HepG2 (cell line): ENCODE measurements around the gene GCLM. TPM values are rescaled to one million over a fixed set of nuclear protein-coding genes. Genes with fewer than 3 reads are reported as not detected.
A peak's percentile ranks its signal among the peaks of the same experiment; 100 is the strongest.

ENCODE experiments used
- CCDC6 ChIP-seq: sonication (generic); formaldehyde crosslinking; IDR thresholded peaks from 2 replicates; pipeline ENCODE4 v1.8.1; 2022; ENCODE audit warnings: mild to moderate bottlenecking, missing genetic modification reagents, moderate library complexity
- CSRNP1 ChIP-seq: sonication (generic); formaldehyde crosslinking; IDR thresholded peaks from 2 replicates; pipeline ENCODE4 v1.8.1; 2023; ENCODE audit warnings: mild to moderate bottlenecking, missing genetic modification reagents
- GLMP ChIP-seq: sonication (generic); formaldehyde crosslinking; IDR thresholded peaks from 2 replicates; pipeline ENCODE4 v1.9.0; 2021; ENCODE audit warnings: missing genetic modification reagents, mild to moderate bottlenecking, borderline replicate concordance
- MAZ ChIP-seq, 2 experiments: sonication (generic) in 1 of 2; formaldehyde crosslinking in 1 of 2; IDR thresholded peaks; 2 replicates each; pipeline versions ENCODE4 v1.5.0 to v1.6.1; 2012 to 2020; ENCODE audit warnings: low read depth in 2 of 2, mild to moderate bottlenecking in 2 of 2, borderline replicate concordance in 1 of 2, improper control_type of control experiment in 1 of 2, low read length in 1 of 2, missing genetic modification reagents in 1 of 2, moderate library complexity in 1 of 2
- MLLT10 ChIP-seq: sonication (generic); formaldehyde crosslinking; IDR thresholded peaks from 2 replicates; pipeline ENCODE4 v1.4.0; 2020; ENCODE audit warnings: missing genetic modification reagents
- MLXIP ChIP-seq: sonication (generic); formaldehyde crosslinking; IDR thresholded peaks from 2 replicates; pipeline ENCODE4 v1.9.0; 2021; ENCODE audit warnings: missing genetic modification reagents, borderline replicate concordance
- SCMH1 ChIP-seq: sonication (generic); formaldehyde crosslinking; IDR thresholded peaks from 2 replicates; pipeline ENCODE4 v1.9.0; 2021; ENCODE audit warnings: missing genetic modification reagents, mild to moderate bottlenecking, borderline replicate concordance
- SP1 ChIP-seq, 2 experiments: fragments of 450-650 bp in 1 of 2; sonication (generic) in 1 of 2; formaldehyde crosslinking in 1 of 2; IDR thresholded peaks; 2 replicates each; pipeline versions ENCODE4 v1.4.0 to v1.6.1; 2016 to 2020; ENCODE audit warnings: missing genetic modification reagents in 1 of 2
- TAF15 ChIP-seq: fragments of 200-400 bp; formaldehyde crosslinking; IDR thresholded peaks from one replicate; pipeline ENCODE4 v1.6.1; 2018; ENCODE audit warnings: mild to moderate bottlenecking, low read depth, low read length; ENCODE audit not compliant: poor library complexity, severe bottlenecking
- TEAD3 ChIP-seq: optimal IDR thresholded peaks from 2 replicates; pipeline ENCODE3; 2016; ENCODE audit warnings: borderline replicate concordance
- TFDP1 ChIP-seq: IDR thresholded peaks from 2 replicates; pipeline ENCODE4 v1.6.1; 2016; ENCODE audit warnings: missing compliant biosample characterization, missing genetic modification reagents, borderline replicate concordance
- THAP11 ChIP-seq: IDR thresholded peaks from 2 replicates; pipeline ENCODE4 v1.6.1; 2016; ENCODE audit warnings: missing biosample characterization, missing genetic modification reagents
- YY1 ChIP-seq: IDR thresholded peaks from 2 replicates; pipeline ENCODE4 v1.6.1; 2011; ENCODE audit warnings: low read length, low read depth, moderate library complexity, mild to moderate bottlenecking; ENCODE audit not compliant: insufficient read depth, insufficient replicate concordance
- ZNF674 ChIP-seq: sonication (generic); formaldehyde crosslinking; IDR thresholded peaks from 2 replicates; pipeline ENCODE4 v1.5.0; 2020; ENCODE audit warnings: low read depth, mild to moderate bottlenecking, missing genetic modification reagents
- ZNF687 ChIP-seq: sonication (generic); formaldehyde crosslinking; IDR thresholded peaks from 2 replicates; pipeline ENCODE4 v1.5.1; 2020; ENCODE audit warnings: mild to moderate bottlenecking, missing genetic modification reagents, moderate library complexity
- ZNF766 ChIP-seq: sonication (generic); formaldehyde crosslinking; IDR thresholded peaks from 2 replicates; pipeline ENCODE4 v1.5.0; 2020; ENCODE audit warnings: missing genetic modification reagents, borderline replicate concordance
- polyA plus RNA-seq, 8 experiments: library from polyadenylated mRNA; depleted of rRNA in 3 of 8; stranded (reverse) in 7 of 8; unstranded in 1 of 8; fragments of >200 nt; fragmentation: Illumina TruSeq in 4 of 8; extraction: Trizol in 4 of 8; gene quantifications; 2 replicates each; pipeline versions ENCODE4 v1.2.1 to v1.2.3, GENCODE V29; 2011 to 2016; ENCODE audit warnings: low read depth in 4 of 8, missing spikeins in 1 of 8, mixed read lengths in 1 of 8; ENCODE audit not compliant: insufficient read depth in 1 of 8
- total RNA-seq, 5 experiments: library from RNA; depleted of rRNA; stranded (reverse); fragments of >200 nt; fragmentation: Illumina TruSeq; extraction: Trizol; gene quantifications; 2 replicates each; pipeline ENCODE4 v1.2.3, GENCODE V29; 2016; ENCODE audit warnings: low read depth in 1 of 5

The GCLM gene
- total and polyA plus RNA-seq, 2 of the 13 experiments (the other 11 are each of a cell fraction or from before 2014, with no cell fraction given), result 8.7 to 29.9 TPM

- TF ChIP-seq ZNF674 (CRISPR knock-in tag) (no peak), MLLT10 (CRISPR knock-in tag) (no peak), TAF15 (no peak), YY1 (peak; percentile 91), TEAD3 (CRISPR knock-in tag) (peak; percentile 86), MAZ (IDR thresholded peaks at IDR 0.05; ENCODE audit: borderline replicate concordance, low read depth, low read length) (no peak), MAZ (CRISPR knock-in tag; IDR thresholded peaks at IDR 0.05; ENCODE audit: low read depth) (peak; percentile 48; the same call in 1 of the 2 replicates), THAP11 (CRISPR knock-in tag) (peak; percentile 95), GLMP (CRISPR knock-in tag) (no peak), ZNF766 (CRISPR knock-in tag) (peak; percentile 87), CCDC6 (CRISPR knock-in tag) (peak; percentile 73; the same call in 1 of the 2 replicates), TFDP1 (peak; percentile 84), SCMH1 (CRISPR knock-in tag) (no peak), MLXIP (CRISPR knock-in tag) (no peak), CSRNP1 (CRISPR knock-in tag) (peak; percentile 50; the same call in 1 of the 2 replicates), SP1 (IDR thresholded peaks at IDR 0.05) (no peak), SP1 (CRISPR knock-in tag; IDR thresholded peaks at IDR 0.05) (peak; percentile 75; the same call in 1 of the 2 replicates), ZNF687 (CRISPR knock-in tag) (peak; percentile 89)
These were observed 30.2 kb downstream of the GCLM start, which contains the start of gene DNTTIP2 (continued) for GRCh38 chr1:93878889-93879586.
